HUES64 (cell line): ENCODE data around the gene SPP1.
A peak's percentile ranks its signal among the peaks of the same experiment; 100 is the strongest.

ENCODE experiments used
- H3K27ac ChIP-seq: 2 replicates; pipeline ENCODE4 v1.7.0; 2013; ENCODE audit warnings: low read depth, low read length, inconsistent platforms
- H3K27me3 ChIP-seq: 2 replicates; pipeline ENCODE4 v1.6.1; 2013; ENCODE audit warnings: mild to moderate bottlenecking, low read length; ENCODE audit not compliant: insufficient read depth
- H3K36me3 ChIP-seq: 2 replicates; pipeline ENCODE4 v1.6.1; 2013; ENCODE audit warnings: mild to moderate bottlenecking, low read length; ENCODE audit not compliant: insufficient read depth
- H3K4me1 ChIP-seq: 2 replicates; pipeline ENCODE4 v1.6.1; 2013; ENCODE audit warnings: mild to moderate bottlenecking, low read length, moderate library complexity; ENCODE audit not compliant: insufficient read depth
- H3K4me3 ChIP-seq: 2 replicates; pipeline ENCODE4 v1.5.1; 2013; ENCODE audit warnings: mild to moderate bottlenecking, low read length, moderate library complexity
- H3K9ac ChIP-seq: 2 replicates; pipeline ENCODE4 v1.6.1; 2013; ENCODE audit warnings: mild to moderate bottlenecking, low read depth, low read length
- H3K9me3 ChIP-seq: 2 replicates; pipeline ENCODE4 v1.6.1; 2013; ENCODE audit warnings: low read depth, low read length; ENCODE audit not compliant: insufficient read depth
- WGBS: fragments of 150-250, 120-280 bp; methylation state at CpG from one replicate; pipeline ENCODE4 v1.1.7; 2013; ENCODE audit warnings: missing lambda C conversion rate; 5-methylcytosine and 5-hydroxymethylcytosine counted together

The SPP1 gene

GRCh38 chr4:87953826-87954225, 21.7 kb upstream of the SPP1 start:
- H3K9ac ChIP-seq, result no peak overlapping the region

GRCh38 chr4:87956501-87956900, 19.0 kb upstream of the SPP1 start:
- no peaks in the 10 kb centered on the region for H3K27me3 ChIP-seq
- H3K4me3 ChIP-seq, result no peak overlapping the region
- H3K9me3 ChIP-seq, result no peaks in the 10 kb centered on the region
- no peak overlapping the region for H3K27ac ChIP-seq
- H3K9ac ChIP-seq, result no peak overlapping the region
- H3K36me3 ChIP-seq, result no peaks in the 10 kb centered on the region
- peaks cover 18% of the 10 kb centered on the region for H3K4me1 ChIP-seq
- 93% methylated on average over 3 of the region's 3 CpGs for WGBS

More at GRCh38 chr4:87953826-87954225, 21.7 kb upstream of the SPP1 start:
- 100% methylated on average over 1 of the region's 1 CpG for WGBS
- H3K9me3 ChIP-seq, result no peaks in the 10 kb centered on the region
- no peak overlapping the region for H3K27ac ChIP-seq
- peaks cover 32% of the 10 kb centered on the region for H3K4me1 ChIP-seq
- H3K27me3 ChIP-seq, result no peaks in the 10 kb centered on the region
- H3K4me3 ChIP-seq, result no peak overlapping the region
- H3K36me3 ChIP-seq, result no peaks in the 10 kb centered on the region

GRCh38 chr4:87957061-87957460, 18.5 kb upstream of the SPP1 start:
- no peaks in the 10 kb centered on the region for H3K9me3 ChIP-seq
- no peaks in the 10 kb centered on the region for H3K27me3 ChIP-seq
- no peak overlapping the region for H3K9ac ChIP-seq
- H3K36me3 ChIP-seq, result no peaks in the 10 kb centered on the region
- no peak overlapping the region for H3K4me3 ChIP-seq
- H3K4me1 ChIP-seq, result peaks cover 18% of the 10 kb centered on the region
- 95% methylated on average over 1 of the region's 1 CpG for WGBS
- no peak overlapping the region for H3K27ac ChIP-seq

GRCh38 chr4:87961993-87962392, 13.5 kb upstream of the SPP1 start:
- 60% methylated on average over 1 of the region's 1 CpG for WGBS
- Histone ChIP-seq H3K36me3 (no peaks in the 10 kb centered on the region), H3K9ac (no peak overlapping the region), H3K27me3 (no peaks in the 10 kb centered on the region), H3K4me3 (no peak overlapping the region), H3K27ac (no peak overlapping the region), H3K4me1 (peaks cover 6% of the 10 kb centered on the region; the same call in 1 of the 2 replicates), H3K9me3 (no peaks in the 10 kb centered on the region)

- Histone ChIP-seq H3K27me3 (no peaks in the 10 kb centered on the region), H3K9me3 (no peaks in the 10 kb centered on the region), H3K4me1 (peaks cover 6% of the 10 kb centered on the region; the same call in 1 of the 2 replicates), H3K4me3 (no peak overlapping the region), H3K9ac (no peak overlapping the region), H3K36me3 (no peaks in the 10 kb centered on the region), H3K27ac (no peak overlapping the region)
- WGBS, result 91% methylated on average over 5 of the region's 5 CpGs
These were observed 12.9 kb upstream of the SPP1 start for GRCh38 chr4:87962398-87963146.

- Histone ChIP-seq H3K27me3 (no peaks in the 10 kb centered on the region), H3K9me3 (no peaks in the 10 kb centered on the region), H3K4me1 (peaks cover 6% of the 10 kb centered on the region; the same call in 1 of the 2 replicates), H3K27ac (no peak overlapping the region), H3K4me3 (no peak overlapping the region), H3K9ac (no peak overlapping the region), H3K36me3 (no peaks in the 10 kb centered on the region)
- WGBS, result 93% methylated on average over 21 of the region's 21 CpGs
These were observed 10.0 kb upstream of the SPP1 start for GRCh38 chr4:87965501-87965975.

GRCh38 chr4:87966095-87966496, 9.4 kb upstream of the SPP1 start:
- H3K36me3 ChIP-seq, result no peaks in the 10 kb centered on the region
- no peaks in the 10 kb centered on the region for H3K27me3 ChIP-seq
- H3K9ac ChIP-seq, result no peak overlapping the region
- no peak overlapping the region for H3K27ac ChIP-seq
- 98% methylated on average over 9 of the region's 9 CpGs for WGBS
- no peaks in the 10 kb centered on the region for H3K9me3 ChIP-seq
- H3K4me1 ChIP-seq, result peaks cover 6% of the 10 kb centered on the region; the same call in 1 of the 2 replicates
- no peak overlapping the region for H3K4me3 ChIP-seq

- 96% methylated on average over 8 of the region's 8 CpGs for WGBS
- Histone ChIP-seq H3K4me3 (no peak overlapping the region), H3K4me1 (peaks cover 13% of the 10 kb centered on the region), H3K9ac (no peak overlapping the region), H3K27ac (no peak overlapping the region), H3K9me3 (no peaks in the 10 kb centered on the region), H3K27me3 (no peaks in the 10 kb centered on the region), H3K36me3 (no peaks in the 10 kb centered on the region)
These were observed 8.3 kb upstream of the SPP1 start for GRCh38 chr4:87967193-87967592.

GRCh38 chr4:87970121-87970520, 5.4 kb upstream of the SPP1 start:
- Histone ChIP-seq H3K4me3 (no peak overlapping the region), H3K4me1 (peaks cover 36% of the 10 kb centered on the region), H3K27me3 (no peaks in the 10 kb centered on the region), H3K36me3 (no peaks in the 10 kb centered on the region), H3K9me3 (no peaks in the 10 kb centered on the region), H3K27ac (no peak overlapping the region), H3K9ac (no peak overlapping the region)
- WGBS, result 91% methylated on average over 2 of the region's 2 CpGs

- H3K4me1 ChIP-seq, result peaks cover 45% of the 10 kb centered on the region
- H3K27me3 ChIP-seq, result no peaks in the 10 kb centered on the region
- H3K27ac ChIP-seq, result no peak overlapping the region
- H3K9ac ChIP-seq, result no peak overlapping the region
- no peaks in the 10 kb centered on the region for H3K9me3 ChIP-seq
- no peaks in the 10 kb centered on the region for H3K36me3 ChIP-seq
- H3K4me3 ChIP-seq, result no peak overlapping the region
- WGBS, result no CpG with 5 or more reads among the region's 1 CpG
These were observed 3.6 kb upstream of the SPP1 start for GRCh38 chr4:87971866-87972265.

GRCh38 chr4:87973283-87974169, 2.0 kb upstream of the SPP1 start:
- peak overlapping the region; percentile 50; the same call in 1 of the 2 replicates for H3K9ac ChIP-seq

More at GRCh38 chr4:87973283-87974169, 2.0 kb upstream of the SPP1 start:
- Histone ChIP-seq H3K9me3 (no peaks in the 10 kb centered on the region), H3K27ac (peak overlapping the region; percentile 75), H3K4me3 (peak overlapping the region; percentile 49), H3K4me1 (peaks cover 45% of the 10 kb centered on the region), H3K36me3 (no peaks in the 10 kb centered on the region; the same call in 1 of the 2 replicates), H3K27me3 (no peaks in the 10 kb centered on the region)
- 8% methylated on average over 10 of the region's 14 CpGs for WGBS
